Spleen (tissue), 7 donors: Measurements from ENCODE around the gene STARD7.

ENCODE experiments used
- POLR2AphosphoS5 ChIP-seq, 3 donors: sonication (generic); formaldehyde crosslinking; IDR thresholded peaks; one replicate each; pipeline ENCODE4 v1.5.1; 2017; ENCODE audit warnings: antibody characterized with exemption in 3 of 3
- TF ChIP-seq, protein P1 (sequence below), 11 experiments: fragments of 200-600 bp in 7 of 11; fragments of 450-650 bp in 4 of 11; sonication (generic) in 4 of 11; IDR thresholded peaks in 8 of 11; conservative IDR thresholded peaks in 3 of 11; 1 replicate in 7 of 11; 2 replicates in 4 of 11; pipeline versions ENCODE4 v1.4.0 to v1.8.0; 2016 to 2021; ENCODE audit warnings: antibody characterized with exemption in 11 of 11, inconsistent platforms in 4 of 11, mild to moderate bottlenecking in 1 of 11
- donor health status: DM: no; HTN: no; CAD: no; lungs with moderate emphysema.
- donor health status: DM: no; HTN: no; CAD: no.
- donor health status: DM: no; HTN: no; CAD: no.

DNA sequence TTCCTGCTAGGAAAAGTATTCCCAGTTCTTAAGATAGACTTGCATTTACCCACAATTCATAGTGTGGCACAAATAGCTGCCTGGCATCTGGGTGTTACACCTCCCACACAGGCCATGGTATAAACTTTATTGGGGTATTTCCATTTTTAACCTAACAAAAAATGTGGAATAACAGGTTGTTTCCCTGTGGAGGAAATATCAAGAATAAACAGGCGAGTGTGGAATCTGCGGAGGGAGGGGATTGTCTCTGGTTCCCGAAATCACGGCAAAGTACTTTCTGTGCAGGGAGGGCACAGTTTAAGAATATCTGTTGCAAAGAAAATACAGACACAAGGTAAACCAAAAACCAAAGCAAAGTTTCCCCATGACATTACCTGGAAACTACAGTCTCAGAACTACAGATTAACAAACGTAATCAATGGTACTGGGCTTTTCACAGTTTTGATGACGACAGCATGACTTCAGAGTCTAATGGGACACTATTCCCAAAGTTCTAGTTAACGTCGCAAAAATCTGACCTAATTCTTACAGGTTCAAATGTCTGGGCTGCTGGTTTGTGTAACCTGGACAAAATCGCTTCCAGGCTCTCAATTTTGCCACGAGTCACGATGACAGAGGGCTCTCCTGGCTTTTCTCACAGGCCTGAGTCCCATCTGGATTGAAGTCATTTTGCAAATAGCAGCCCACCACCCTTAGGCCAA is 1.4 kb downstream of the STARD7 start:
- TF ChIP-seq, protein P1, sequence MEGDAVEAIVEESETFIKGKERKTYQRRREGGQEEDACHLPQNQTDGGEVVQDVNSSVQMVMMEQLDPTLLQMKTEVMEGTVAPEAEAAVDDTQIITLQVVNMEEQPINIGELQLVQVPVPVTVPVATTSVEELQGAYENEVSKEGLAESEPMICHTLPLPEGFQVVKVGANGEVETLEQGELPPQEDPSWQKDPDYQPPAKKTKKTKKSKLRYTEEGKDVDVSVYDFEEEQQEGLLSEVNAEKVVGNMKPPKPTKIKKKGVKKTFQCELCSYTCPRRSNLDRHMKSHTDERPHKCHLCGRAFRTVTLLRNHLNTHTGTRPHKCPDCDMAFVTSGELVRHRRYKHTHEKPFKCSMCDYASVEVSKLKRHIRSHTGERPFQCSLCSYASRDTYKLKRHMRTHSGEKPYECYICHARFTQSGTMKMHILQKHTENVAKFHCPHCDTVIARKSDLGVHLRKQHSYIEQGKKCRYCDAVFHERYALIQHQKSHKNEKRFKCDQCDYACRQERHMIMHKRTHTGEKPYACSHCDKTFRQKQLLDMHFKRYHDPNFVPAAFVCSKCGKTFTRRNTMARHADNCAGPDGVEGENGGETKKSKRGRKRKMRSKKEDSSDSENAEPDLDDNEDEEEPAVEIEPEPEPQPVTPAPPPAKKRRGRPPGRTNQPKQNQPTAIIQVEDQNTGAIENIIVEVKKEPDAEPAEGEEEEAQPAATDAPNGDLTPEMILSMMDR (IDR thresholded peaks at IDR 0.05 in 8 of 11, conservative IDR thresholded peaks at IDR 0.05 in 3 of 11), result no peak
- no peak for TF ChIP-seq POLR2AphosphoS5 (IDR thresholded peaks at IDR 0.05)
